DOHH2 (cell line): ENCODE data around the gene NDUFA8.

ENCODE experiments used
- EZH2phosphoT487 ChIP-seq: fragments of 200-600 bp; sonication (generic); IDR thresholded peaks from 2 replicates; pipeline ENCODE4 v1.6.1; 2017; ENCODE audit warnings: borderline replicate concordance, mild to moderate bottlenecking, antibody characterized with exemption, low read length, moderate library complexity, mixed read lengths
- TF ChIP-seq, protein P1 (sequence below): fragments of 200-600 bp; sonication (generic); IDR thresholded peaks from one replicate; pipeline ENCODE4 v1.5.1; 2014; ENCODE audit warnings: antibody characterized with exemption, mild to moderate bottlenecking, low read depth, low read length; ENCODE audit not compliant: poor library complexity, severe bottlenecking

DNA sequence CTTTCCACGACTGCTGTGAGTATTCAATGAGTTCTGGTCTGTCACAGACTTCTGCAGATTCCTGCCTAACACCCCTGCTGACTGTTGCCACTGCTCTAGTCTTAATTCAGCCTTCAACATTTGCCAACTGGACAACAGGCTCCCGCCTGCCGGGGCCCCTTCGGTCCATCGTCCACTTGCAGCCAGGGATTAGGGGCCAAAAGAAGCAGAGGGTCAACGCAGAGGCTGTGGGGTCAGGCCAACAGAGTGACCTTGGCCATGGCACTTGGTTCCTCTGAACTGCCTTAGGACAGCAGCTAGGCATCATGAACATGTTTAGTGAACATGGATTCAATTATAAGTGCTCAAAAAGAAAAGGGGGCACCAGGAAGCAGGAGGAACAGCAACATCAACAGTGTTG lies 28.8 kb upstream of the NDUFA8 start:
- TF ChIP-seq, protein P1, sequence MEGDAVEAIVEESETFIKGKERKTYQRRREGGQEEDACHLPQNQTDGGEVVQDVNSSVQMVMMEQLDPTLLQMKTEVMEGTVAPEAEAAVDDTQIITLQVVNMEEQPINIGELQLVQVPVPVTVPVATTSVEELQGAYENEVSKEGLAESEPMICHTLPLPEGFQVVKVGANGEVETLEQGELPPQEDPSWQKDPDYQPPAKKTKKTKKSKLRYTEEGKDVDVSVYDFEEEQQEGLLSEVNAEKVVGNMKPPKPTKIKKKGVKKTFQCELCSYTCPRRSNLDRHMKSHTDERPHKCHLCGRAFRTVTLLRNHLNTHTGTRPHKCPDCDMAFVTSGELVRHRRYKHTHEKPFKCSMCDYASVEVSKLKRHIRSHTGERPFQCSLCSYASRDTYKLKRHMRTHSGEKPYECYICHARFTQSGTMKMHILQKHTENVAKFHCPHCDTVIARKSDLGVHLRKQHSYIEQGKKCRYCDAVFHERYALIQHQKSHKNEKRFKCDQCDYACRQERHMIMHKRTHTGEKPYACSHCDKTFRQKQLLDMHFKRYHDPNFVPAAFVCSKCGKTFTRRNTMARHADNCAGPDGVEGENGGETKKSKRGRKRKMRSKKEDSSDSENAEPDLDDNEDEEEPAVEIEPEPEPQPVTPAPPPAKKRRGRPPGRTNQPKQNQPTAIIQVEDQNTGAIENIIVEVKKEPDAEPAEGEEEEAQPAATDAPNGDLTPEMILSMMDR = no peak
- no peak for TF ChIP-seq EZH2phosphoT487
